ENCODE data around the gene NCOA3. TPM values are rescaled to one million over a fixed set of nuclear protein-coding genes. Genes with fewer than 3 reads are reported as not detected.

NCOA3 gene
- total and polyA plus RNA-seq, 12 donors: 2.6 to 35.6 (median 22.2) TPM

GRCh38 chr20:47659904-47660601 lies 158.4 kb downstream of the NCOA3 start:
- H3K4me3 ChIP-seq: no peak overlapping the region
- peaks cover 0 to 12% of the 10 kb centered on the region in 2 donors for H3K36me3 ChIP-seq (replicated peaks in 1 of 2)
- intact Hi-C loops (cut with DNase I): loop anchor here in 1 of 2 donors (5.0 kb wide), 1 partner anchor 962 kb away; no protein-coding TSS in a partner anchor
- DNase-seq: peak in 1 of 7 donors; percentile 17
- no peaks in the 10 kb centered on the region for H3K9me3 ChIP-seq (replicated peaks in 1 of 3)
- 65 to 73% (median 67%) methylated on average over 7 of the region's 7 CpGs for WGBS, 4 donors
- TF ChIP-seq, protein P1, sequence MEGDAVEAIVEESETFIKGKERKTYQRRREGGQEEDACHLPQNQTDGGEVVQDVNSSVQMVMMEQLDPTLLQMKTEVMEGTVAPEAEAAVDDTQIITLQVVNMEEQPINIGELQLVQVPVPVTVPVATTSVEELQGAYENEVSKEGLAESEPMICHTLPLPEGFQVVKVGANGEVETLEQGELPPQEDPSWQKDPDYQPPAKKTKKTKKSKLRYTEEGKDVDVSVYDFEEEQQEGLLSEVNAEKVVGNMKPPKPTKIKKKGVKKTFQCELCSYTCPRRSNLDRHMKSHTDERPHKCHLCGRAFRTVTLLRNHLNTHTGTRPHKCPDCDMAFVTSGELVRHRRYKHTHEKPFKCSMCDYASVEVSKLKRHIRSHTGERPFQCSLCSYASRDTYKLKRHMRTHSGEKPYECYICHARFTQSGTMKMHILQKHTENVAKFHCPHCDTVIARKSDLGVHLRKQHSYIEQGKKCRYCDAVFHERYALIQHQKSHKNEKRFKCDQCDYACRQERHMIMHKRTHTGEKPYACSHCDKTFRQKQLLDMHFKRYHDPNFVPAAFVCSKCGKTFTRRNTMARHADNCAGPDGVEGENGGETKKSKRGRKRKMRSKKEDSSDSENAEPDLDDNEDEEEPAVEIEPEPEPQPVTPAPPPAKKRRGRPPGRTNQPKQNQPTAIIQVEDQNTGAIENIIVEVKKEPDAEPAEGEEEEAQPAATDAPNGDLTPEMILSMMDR (IDR thresholded peaks at IDR 0.05): no peak
- no peak for TF ChIP-seq POLR2A (IDR thresholded peaks at IDR 0.05)
- no peaks in the 10 kb centered on the region for H3K27me3 ChIP-seq
- peaks cover 6 to 16% of the 10 kb centered on the region in 2 donors for H3K4me1 ChIP-seq (replicated peaks in 1 of 2)
- H3K27ac ChIP-seq: peak overlapping the region in 1 of 5 donors; percentile 3

- TF ChIP-seq, protein P1 (IDR thresholded peaks at IDR 0.05): no peak
- no peak for TF ChIP-seq POLR2A (IDR thresholded peaks at IDR 0.05)
- H3K27me3 ChIP-seq: no peaks in the 10 kb centered on the region
- H3K9me3 ChIP-seq (replicated peaks in 1 of 3): no peaks in the 10 kb centered on the region
- peaks cover 0 to 7% of the 10 kb centered on the region in 2 donors for H3K36me3 ChIP-seq (replicated peaks in 1 of 2)
- DNase-seq: peak in 2 of 7 donors; percentile 44 to 57
- intact Hi-C loops (cut with DNase I): loop anchor here in 1 of 2 donors (5.0 kb wide), 1 partner anchor 962 kb away; no protein-coding TSS in a partner anchor
- peaks cover 6 to 16% of the 10 kb centered on the region in 2 donors for H3K4me1 ChIP-seq (replicated peaks in 1 of 2)
- H3K4me3 ChIP-seq: no peak overlapping the region
- WGBS, 4 donors: 61 to 75% (median 65%) methylated on average over 2 of the region's 2 CpGs
- H3K27ac ChIP-seq: peak overlapping the region in 1 of 5 donors; percentile 18
Measured at GRCh38 chr20:47660602-47660905, 158.9 kb downstream of the NCOA3 start.

DNA sequence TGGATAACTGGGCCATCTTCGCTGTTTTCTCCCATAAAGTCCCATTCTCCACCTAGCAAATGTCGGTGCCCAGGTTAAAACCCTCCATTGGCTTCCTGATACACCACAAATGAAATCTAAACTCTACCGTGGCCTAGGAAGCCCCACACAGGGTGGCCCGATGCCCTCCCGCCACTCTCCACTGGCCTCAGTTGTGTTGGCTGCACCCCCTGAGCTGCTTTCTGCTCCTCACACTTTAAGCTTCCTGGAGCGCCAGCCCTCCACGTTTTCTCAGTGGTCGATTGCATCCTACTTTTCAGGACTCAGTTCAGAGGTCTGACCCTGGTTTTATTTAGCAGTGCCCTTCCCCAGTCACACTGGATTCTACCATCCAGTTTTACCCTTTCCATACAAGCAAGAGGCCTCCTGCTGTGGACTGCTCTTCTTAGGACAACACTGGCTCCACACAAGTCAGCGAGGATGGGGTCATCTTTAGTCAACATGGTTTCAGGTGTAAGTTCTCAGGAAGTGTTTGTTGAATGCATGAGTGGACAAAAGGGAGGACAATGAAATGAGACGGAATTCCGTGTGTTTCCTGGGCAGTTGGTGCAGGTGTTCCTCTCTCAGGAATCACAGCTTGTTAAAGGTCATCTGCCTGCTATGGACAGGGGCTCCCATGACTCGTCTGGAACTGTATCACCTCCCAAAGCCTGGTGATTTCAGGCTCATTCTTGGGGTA lies 159.5 kb downstream of the NCOA3 start:
- H3K27ac ChIP-seq: peak overlapping the region in 1 of 5 donors; percentile 18
- no peaks in the 10 kb centered on the region for H3K27me3 ChIP-seq
- 85 to 93% (median 89%) methylated on average over 12 of the region's 12 CpGs for WGBS, 4 donors
- H3K36me3 ChIP-seq (replicated peaks in 1 of 2): peaks cover 0 to 4% of the 10 kb centered on the region in 2 donors
- no peak overlapping the region for H3K4me3 ChIP-seq
- no peak for TF ChIP-seq POLR2A (IDR thresholded peaks at IDR 0.05)
- TF ChIP-seq, protein P1 (IDR thresholded peaks at IDR 0.05): no peak
- intact Hi-C loops (cut with DNase I): loop anchor here in 1 of 2 donors (5.0 kb wide), 1 partner anchor 961 kb away; no protein-coding TSS in a partner anchor
- peaks cover 6 to 16% of the 10 kb centered on the region in 2 donors for H3K4me1 ChIP-seq (replicated peaks in 1 of 2)
- DNase-seq: peak in 1 of 7 donors; percentile 16
- H3K9me3 ChIP-seq (replicated peaks in 1 of 3): no peaks in the 10 kb centered on the region

GRCh38 chr20:47661714-47662113 lies 160.0 kb downstream of the NCOA3 start:
- H3K27me3 ChIP-seq: no peaks in the 10 kb centered on the region
- H3K27ac ChIP-seq: no peak overlapping the region
- 78 to 91% (median 91%) methylated on average over 3 to 7 of the region's 7 CpGs for WGBS, 4 donors
- intact Hi-C loops (cut with DNase I): loop anchor here in 1 of 2 donors (5.0 kb wide), 1 partner anchor 961 kb away; no protein-coding TSS in a partner anchor
- peaks cover 0 to 4% of the 10 kb centered on the region in 2 donors for H3K36me3 ChIP-seq (replicated peaks in 1 of 2)
- H3K4me1 ChIP-seq (replicated peaks in 1 of 2): peaks cover 6 to 16% of the 10 kb centered on the region in 2 donors
- H3K4me3 ChIP-seq: no peak overlapping the region
- H3K9me3 ChIP-seq (replicated peaks in 1 of 3): no peaks in the 10 kb centered on the region
- TF ChIP-seq, protein P1 (IDR thresholded peaks at IDR 0.05): no peak
- TF ChIP-seq POLR2A (IDR thresholded peaks at IDR 0.05): no peak
- DNase-seq: peak in 1 of 7 donors; percentile 20

All from adrenal gland (tissue), 12 donors.